MM.1S (cell line): ENCODE measurements around the gene ELOVL7.

Experiments used
- EZH2 ChIP-seq: fragments of 300-600 bp; sonication (generic); optimal IDR thresholded peaks from 2 replicates; pipeline ENCODE3; 2017; ENCODE audit warnings: low read depth, mild to moderate bottlenecking, antibody characterized with exemption, low read length, mixed read lengths
- TF ChIP-seq, protein P1 (sequence below): fragments of 300-600 bp; sonication (generic); IDR thresholded peaks from 2 replicates; pipeline ENCODE4 v1.5.1; 2016; ENCODE audit warnings: antibody characterized with exemption, low read length, mixed read lengths

DNA sequence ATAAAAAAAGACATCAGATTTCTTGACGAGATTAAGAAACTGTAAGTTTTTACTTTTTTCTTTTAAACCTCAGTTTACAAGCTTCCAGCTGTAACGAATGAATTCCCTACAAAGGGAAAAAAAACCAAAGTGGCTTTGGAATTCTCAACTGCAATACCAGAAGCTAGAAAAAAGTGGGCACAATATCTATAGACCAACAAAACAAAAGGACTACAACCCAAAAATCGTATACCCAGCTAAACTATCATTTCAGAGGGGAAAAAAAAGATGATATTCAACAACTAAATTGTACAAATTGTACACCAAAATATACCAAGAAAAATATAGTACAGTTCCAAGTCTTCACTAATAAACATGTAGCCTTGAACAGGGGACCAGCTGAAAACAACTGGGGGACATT lies 26.8 kb upstream of the ELOVL7 start:
- no peak for TF ChIP-seq EZH2
- TF ChIP-seq, protein P1, sequence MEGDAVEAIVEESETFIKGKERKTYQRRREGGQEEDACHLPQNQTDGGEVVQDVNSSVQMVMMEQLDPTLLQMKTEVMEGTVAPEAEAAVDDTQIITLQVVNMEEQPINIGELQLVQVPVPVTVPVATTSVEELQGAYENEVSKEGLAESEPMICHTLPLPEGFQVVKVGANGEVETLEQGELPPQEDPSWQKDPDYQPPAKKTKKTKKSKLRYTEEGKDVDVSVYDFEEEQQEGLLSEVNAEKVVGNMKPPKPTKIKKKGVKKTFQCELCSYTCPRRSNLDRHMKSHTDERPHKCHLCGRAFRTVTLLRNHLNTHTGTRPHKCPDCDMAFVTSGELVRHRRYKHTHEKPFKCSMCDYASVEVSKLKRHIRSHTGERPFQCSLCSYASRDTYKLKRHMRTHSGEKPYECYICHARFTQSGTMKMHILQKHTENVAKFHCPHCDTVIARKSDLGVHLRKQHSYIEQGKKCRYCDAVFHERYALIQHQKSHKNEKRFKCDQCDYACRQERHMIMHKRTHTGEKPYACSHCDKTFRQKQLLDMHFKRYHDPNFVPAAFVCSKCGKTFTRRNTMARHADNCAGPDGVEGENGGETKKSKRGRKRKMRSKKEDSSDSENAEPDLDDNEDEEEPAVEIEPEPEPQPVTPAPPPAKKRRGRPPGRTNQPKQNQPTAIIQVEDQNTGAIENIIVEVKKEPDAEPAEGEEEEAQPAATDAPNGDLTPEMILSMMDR, result no peak
